NK-92 (cell line): ENCODE measurements around the gene ELP5.

Experiments
- DNase-seq: peaks from one replicate; lab custom pipeline; 2025; ENCODE audit not compliant: unreplicated experiment; lab: John Stamatoyannopoulos, UW

The ELP5 gene

GRCh38 chr17:7308625-7309433 lies 56.8 kb downstream of the ELP5 start:
- DNase-seq: peak; percentile 47
